ENCODE results near the gene C2orf80.
"Not testable (repeated sequence)": the region's sequence is repeated elsewhere in the genome, so short reads cannot be mapped to it uniquely, and the experiment has no call there.

Gene C2orf80

DNA sequence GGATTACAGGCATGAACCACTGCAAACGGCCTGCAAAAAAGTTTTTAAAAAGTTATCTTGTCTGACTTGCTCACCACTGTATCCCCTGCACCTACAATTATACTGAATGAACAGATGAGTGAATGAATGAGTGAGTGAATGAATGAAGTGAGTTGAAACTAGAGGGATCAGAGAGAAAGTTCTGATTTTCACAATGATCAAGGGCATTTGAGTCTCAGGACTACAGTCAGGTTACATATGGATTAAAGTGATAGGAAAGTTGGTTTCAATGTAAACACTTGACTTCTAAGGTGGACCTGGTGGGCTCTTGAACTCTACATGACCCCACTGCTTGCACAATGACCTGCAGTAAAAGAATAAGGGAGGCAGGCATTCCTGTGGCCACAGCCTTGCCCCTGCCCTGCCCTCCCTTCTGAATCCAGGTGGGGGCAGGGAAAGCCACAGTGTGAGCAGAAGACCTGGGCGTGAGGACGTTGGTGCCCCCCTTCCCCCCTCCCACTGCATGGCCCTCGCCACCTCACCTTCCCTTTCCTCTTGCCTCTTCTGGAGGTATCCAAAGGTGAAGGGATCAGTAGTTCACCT, 10.7 kb downstream of the C2orf80 start:
- in situ Hi-C loops (cut with HindIII; ENCODE audit: low sequenced_read_pairs): no loop called here

DNA sequence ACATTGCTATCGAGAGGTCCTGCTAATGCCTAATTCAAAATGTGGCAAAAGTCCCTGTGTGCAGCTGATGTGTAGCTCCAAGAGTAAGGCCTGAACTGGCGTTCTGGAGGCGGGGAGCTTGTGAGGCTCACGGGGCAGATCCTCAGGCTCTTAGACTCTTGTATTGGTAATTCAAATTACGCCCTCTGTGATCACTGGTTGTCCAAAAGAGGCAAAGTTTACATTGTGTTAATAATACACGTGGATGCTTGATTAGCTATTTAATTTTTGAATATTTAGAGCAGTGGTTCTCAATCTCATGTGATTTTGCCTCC, 14.0 kb downstream of the C2orf80 start:
- in situ Hi-C loops (cut with HindIII; ENCODE audit: low sequenced_read_pairs): no loop called here

DNA sequence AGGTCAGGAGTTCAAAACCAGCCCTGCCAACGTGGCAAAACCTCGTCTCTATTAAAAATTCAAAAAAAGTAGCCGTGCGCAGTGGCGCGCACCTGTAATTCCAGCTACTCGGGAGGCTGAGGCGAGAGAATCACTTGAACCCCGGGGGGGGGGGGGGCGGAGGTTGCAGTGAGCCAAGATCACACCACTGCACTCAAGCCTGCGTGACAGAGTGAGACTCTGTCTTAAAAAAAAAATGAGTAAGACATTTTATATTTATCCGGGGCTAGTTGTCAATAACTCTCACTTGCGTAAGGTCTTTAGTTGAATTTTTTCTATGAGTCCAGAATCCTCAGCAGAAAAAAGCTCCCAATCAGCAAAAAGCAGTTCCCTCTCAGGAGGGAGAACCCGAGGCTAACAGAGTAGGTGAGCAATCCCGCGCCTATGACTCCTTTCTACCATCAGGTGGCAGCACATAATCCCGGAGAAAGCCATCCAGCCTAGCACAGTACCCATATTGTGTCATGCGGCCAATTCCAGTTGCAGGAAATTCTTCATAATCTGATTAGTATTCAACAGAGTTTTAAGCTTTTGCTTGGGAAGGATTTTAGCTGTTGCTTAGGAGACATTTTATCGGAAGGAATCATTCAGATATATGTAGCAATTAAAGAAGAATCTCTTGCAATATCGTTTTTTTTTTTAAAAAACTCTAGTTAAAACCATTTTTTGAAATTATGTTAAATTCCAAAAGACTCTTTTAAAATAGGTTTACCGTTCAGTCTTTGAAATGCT, 14.6 kb downstream of the C2orf80 start:
- in situ Hi-C loops (cut with HindIII; ENCODE audit: low sequenced_read_pairs): no loop called here

DNA sequence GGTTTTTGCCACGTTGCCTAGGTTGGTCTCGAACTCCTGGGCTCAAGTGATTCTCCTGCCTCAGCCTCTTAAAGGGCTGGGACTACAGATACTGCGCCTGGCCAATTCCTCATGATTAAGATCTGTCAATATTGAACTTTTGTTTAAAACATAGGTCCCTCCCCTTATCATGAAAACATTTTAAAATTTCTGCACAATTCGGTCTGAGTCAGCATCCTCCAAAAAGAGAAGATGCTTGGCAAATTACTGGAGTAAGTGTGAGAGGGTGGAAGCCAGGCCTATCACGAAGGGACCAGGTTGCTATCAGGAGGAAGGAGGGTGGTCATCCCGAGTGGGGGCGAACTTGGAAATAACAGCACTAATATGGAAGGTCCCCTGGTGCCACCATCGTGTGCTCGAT, 15.7 kb downstream of the C2orf80 start:
- in situ Hi-C loops (cut with HindIII; ENCODE audit: low sequenced_read_pairs): no loop called here

DNA sequence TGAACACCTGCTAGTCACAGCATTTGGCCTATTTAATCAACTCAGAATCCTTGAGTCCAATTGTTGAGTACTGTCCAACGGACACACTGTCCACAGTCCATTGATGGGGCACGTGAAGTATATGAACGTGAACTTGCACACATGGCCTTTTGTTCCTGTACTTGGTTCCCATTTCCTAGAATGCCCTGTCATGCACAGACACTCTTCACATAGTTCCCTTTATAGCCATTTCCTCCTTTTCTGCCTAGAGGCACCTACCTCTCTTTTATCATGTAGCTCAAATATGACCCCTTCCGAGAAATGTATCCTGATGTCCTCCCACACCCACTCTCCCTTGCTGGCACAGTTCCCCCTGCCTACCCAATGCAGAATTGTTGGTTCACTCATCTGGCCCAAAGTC, 17.7 kb downstream of the C2orf80 start:
- in situ Hi-C loops (cut with HindIII; ENCODE audit: low sequenced_read_pairs): no loop called here

DNA sequence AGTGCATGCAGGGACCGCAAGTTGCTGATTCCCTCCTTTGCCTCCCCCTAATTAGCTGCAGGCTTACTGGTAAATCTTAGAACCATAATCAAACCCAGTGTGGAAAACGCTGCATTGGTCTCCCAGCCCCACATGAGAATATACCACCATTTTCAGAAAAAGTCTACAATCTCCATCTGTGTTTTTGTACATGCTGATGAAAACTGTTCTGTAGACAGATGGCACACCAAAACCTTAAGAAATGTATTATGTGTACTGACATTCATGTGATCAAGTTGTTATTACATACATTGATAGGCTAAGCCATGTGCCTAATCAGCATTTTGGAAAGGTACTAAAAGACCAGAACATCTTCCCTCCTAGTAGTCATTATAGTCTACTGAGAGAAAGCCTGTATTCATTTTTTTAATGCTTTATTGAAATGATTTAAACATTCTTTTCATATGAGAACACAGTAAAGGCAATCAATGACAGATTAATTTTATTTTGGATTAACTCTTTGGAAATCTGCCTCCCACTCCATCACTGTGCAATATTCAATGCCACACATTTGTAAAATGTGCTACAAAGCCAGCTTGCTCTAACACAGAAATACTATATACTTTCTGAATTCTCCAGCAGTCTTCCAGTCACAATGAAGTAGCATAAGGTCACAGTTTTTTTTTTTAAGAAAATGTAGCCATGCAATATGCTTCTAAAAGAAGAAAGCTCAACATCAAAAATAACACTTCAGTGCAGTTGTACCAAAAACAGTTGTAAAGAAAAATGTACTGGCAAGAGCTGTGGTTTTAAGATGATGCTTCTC, 24.7 kb downstream of the C2orf80 start:
- in situ Hi-C loops (cut with HindIII; ENCODE audit: low sequenced_read_pairs): no loop called here

DNA sequence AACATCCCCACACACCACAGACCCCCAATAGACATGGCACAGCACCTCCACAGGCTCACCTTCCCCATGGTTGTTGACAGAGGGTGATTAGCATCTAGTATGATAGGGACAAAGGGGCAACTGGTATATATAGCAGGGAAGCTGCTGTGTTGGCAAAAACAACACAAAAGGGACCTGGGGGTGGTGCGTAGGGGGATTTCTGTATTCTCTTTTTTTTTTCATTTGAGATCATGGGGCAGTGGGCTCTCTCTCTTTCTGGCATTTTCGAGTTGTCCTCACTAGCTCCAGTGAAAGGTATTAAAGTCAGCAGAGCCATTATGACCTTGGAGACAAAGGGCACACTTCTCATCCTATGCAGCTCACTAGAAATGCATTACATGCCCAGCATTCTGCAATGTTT, 26.3 kb downstream of the C2orf80 start, which contains the start of gene CRYGA:
Gene CRYGA (minus strand): TSS at position 101 of the 400 bp plus-strand sequence. CDS start 33 bp downstream, at position 68.
- in situ Hi-C loops (cut with HindIII; ENCODE audit: low sequenced_read_pairs): no loop called here

DNA sequence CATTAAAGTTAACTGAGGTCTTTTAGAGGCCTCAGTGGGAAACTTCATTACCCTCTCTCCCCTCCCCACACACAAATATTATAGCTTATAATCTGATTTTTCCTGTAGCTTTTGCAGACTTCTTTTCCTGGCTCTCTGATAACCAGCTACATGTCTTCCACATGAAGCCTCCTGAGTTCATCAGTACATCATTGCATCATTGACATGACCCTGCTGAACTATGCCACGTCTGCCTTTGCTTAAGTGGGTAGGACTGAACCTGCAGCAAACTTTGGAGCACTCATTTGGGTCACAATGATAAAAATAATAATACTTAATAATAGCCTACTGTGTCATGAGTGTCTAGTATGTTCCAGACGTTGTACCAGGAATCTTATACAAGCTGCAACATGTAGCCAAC, 33.4 kb downstream of the C2orf80 start:
- in situ Hi-C loops (cut with HindIII; ENCODE audit: low sequenced_read_pairs): no loop called here

DNA sequence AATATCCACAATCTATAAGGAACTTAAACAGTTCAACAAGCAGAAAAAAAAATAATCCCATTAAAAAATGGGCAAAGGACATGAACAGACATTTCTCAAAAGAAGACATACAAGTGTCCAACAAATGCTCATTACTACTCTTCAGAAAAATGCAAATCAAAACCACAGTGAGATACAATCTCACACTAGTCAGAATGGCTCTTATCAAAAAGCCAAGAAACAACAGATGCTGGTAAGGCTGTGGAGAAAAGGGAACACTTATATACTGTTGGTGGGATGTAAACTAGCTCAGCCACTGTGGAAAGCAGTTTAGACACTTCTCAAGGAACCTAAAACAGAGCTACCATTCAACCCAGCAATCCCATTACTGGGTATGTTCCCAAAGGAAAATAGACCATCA, 36.7 kb downstream of the C2orf80 start:
- in situ Hi-C loops (cut with HindIII; ENCODE audit: low sequenced_read_pairs): no loop called here

DNA sequence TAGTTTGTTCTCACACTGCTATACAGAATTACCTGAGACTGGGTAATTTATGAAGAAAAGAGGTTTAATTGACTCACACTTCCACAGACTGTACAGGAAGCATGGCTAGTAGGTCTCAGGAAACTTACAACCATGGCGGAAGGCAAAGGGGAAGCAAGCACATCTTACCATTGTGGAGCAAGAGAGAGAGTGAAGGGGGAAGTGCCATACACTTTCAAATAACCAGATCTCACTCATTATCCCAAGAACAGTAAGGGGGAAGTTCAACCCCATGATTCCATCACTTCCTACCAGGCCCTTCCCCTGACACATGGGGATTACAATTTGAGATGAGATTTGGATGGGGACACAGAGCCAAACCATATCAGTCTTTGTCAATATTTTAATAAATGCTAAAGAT, 38.9 kb downstream of the C2orf80 start:
- in situ Hi-C loops (cut with HindIII; ENCODE audit: low sequenced_read_pairs): no loop called here

DNA sequence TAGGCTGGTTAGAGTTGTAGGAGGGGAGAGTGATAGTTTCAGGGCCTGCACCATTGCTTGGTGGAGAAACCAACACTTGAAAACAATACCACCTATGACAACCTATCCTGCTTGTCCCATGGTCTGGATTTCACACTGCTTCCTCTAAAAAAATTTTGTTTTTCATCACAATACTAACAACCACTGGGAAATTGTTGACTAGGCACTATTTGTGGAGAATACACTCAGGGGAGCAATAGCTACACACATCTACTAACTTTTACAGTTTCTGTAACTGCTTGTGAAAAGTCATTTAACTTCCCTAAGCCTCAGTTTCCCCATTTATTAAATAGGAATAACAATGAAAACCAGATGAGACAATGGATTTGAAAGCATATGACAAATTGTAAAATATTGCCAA, 39.7 kb downstream of the C2orf80 start:
- in situ Hi-C loops (cut with HindIII; ENCODE audit: low sequenced_read_pairs): no loop called here

DNA sequence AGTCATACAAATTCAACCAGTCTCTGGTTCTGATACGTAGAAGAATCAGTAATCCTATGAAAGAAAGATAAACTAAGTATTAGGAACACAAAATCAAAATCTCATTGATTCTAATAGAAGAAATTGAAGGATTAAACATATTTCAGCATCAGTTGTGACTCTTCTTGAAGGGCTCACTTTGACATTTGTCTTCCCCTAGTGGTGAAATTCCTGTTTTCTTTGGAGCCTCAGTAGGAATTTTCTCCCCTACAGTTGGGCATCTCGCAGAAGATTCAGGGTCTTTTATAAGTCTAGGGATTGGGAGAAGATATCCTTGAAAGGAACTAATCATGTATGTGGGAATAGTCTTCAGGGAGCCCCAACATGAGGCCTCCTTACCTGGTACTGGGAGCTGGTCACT, 41.0 kb downstream of the C2orf80 start:
- in situ Hi-C loops (cut with HindIII; ENCODE audit: low sequenced_read_pairs): no loop called here

DNA sequence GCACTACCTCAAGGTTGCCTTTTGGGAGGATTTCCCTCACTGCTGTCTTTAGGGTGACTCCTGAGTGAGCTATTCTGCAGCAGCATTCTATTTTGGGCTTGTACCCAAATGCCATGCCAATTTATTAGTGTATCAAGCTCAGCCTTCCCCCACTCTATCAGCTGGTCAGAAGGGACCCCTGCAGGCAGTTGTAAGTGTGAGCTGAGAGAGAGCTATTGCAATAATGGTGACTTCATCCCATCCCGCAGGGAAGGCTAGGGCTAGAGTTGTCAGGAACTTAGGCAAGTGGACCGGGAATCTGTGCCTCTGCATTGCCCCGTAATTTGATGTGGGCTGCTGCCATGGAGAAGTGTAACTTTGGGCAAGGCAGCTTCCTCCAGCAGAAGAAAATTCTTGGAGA, 42.1 kb downstream of the C2orf80 start:
- in situ Hi-C loops (cut with HindIII; ENCODE audit: low sequenced_read_pairs): no loop called here

DNA sequence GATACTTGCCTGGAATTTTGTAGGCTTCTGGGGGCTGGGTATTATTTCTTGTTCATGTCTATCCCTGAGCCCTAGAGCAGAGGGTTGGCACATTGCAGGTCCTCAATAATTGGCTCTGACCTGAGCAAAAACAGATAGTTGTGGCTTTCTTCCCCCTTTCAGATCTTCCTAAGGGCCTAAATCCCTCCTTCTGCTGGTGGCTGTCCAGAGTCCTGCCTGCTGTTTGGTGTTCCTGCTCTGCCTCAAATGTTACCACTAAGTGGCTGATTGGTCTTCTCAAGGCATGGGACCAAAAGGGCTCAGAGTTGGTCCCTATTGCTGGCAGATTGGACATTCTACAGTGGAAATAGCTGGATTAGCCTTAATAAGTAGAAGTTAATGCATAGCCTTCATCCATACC, 42.8 kb downstream of the C2orf80 start:
- in situ Hi-C loops (cut with HindIII; ENCODE audit: low sequenced_read_pairs): no loop called here

DNA sequence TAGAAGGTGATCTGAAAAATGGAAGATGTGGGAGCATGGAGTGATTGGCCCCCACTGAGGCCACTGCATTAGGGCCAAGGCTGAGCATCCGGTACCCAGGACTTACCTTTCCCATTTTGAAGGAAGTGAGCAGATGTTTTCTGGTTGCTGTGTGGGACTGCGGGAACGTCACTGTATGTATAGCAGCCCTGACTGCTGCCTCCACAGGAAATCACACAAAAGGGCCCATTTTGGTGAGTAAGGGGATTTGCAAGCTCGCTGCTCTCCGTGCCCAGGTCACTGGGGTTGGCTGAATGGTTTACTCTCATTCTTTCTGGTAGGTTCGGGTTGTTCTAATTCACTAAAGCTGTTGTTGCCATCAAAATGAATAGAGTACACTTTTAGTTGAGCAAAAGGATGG, 43.8 kb downstream of the C2orf80 start, which contains the start of gene CRYGB:
Gene CRYGB (minus strand): TSS at position 153 of the 400 bp plus-strand sequence. CDS start 38 bp downstream, at position 115.
- in situ Hi-C loops (cut with HindIII; ENCODE audit: low sequenced_read_pairs): no loop called here

DNA sequence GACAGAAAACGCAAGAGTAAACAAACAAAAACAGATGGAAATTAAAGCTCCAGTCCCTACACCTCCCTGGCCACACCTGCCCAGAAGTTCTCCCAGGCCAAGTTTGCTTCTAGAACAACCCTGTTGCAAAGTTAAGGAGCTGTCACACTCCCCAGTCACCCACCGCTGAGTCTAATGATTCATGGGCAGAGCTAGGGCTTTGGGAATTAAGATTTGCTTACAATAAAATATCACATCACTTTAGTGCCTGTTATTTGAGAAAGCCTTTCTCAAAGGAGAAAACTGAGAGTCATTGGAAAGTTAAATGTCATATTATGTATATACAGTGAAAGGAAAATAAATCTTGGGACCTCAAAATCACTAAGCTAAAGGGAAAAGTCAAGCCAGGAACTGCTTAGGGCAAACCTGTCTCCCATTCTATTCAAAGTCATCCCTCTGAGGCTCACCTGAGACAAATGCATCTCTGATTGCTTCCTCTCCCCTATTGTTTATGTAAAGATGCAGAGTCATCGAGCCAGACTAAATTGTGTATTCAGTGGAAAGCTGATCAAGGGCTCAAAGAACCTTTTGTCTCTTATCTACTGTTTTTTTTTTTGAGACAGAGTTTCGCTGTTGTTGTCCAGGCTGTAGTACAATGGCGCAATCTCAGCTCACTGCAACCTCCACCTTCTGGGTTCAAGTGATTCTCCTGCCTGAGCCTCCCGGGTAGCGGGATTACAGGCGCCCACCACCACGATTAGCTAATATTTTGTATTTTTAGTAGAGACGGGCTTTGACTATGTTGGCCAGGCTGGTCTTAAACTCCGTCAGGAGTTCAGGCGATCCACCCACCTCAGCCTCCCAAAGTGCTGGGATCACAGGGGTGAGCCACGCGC, 46.7 kb downstream of the C2orf80 start:
- in situ Hi-C loops (cut with HindIII; ENCODE audit: low sequenced_read_pairs): no loop called here

DNA sequence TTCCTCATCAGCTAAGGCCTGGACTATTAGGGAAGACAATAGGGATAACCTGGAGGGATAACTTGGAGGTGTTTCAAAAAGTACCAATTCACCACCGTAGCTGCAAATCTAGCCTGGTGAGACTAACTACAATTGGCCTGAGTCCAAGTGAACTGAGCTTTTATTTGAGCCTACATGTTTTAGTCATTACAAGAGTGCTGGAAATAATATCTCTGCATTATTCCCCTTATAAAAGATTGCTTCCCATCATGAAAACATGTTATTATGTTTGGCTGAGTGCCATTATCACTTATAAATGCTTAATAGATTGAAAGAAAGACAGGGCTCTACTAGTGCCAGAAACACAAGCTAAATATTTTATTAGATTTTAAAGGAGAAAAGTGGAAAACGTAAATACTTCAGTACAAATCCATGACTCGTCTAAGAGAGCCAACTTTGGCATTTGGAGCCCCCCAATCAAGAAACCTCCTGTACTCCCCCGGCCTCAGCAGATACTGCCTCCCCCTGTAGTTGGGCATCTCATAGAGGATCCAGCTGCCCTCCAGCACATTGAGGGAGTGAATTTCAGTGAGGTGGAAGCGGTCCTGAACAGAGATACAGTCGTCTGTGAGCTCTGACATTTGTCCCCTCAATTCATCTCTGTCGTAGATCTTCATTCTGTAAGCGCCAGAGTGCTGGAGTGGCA, 47.4 kb downstream of the C2orf80 start:
- in situ Hi-C loops (cut with HindIII; ENCODE audit: low sequenced_read_pairs): no loop called here

DNA sequence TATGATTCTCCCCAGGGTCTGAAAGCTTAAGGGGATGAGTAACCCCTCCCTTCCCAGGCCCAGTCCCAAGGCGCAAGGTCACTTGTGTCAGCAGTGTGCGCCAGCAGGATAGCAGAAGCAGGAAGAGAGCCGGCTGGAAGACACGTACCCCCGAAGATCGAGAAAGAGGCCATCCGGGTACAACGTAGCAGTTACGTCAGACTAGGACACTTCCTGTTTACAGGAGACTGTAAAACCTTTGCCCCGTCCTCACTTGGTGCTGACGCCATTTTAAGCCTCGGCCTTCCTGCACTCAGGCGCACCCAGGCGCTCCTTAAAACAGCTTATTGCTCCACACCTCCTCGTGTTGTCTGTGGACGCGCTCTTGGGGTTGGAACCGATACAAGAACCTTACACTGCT, 50.4 kb downstream of the C2orf80 start:
- in situ Hi-C loops (cut with HindIII; ENCODE audit: low sequenced_read_pairs): no loop called here

DNA sequence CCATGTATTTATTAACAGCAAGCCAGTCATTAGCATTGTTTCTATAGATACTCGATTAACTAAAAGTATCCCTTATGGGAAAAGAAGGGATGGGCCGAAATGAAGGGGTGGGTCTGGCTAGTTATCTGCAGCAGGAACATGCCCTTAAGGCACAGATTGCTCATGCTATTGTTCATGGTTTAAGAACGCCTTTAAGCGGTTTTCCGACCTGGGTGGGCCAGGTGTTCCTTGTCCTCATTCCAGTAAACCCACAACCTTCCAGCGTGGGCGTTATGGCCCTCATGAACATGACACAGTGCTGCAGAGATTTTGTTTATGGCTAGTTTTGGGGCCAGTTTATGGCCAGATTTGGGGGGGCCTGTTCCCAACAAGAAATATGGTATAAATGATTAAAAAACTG, 51.5 kb downstream of the C2orf80 start:
- in situ Hi-C loops (cut with HindIII; ENCODE audit: low sequenced_read_pairs): not testable (repeated sequence)

DNA sequence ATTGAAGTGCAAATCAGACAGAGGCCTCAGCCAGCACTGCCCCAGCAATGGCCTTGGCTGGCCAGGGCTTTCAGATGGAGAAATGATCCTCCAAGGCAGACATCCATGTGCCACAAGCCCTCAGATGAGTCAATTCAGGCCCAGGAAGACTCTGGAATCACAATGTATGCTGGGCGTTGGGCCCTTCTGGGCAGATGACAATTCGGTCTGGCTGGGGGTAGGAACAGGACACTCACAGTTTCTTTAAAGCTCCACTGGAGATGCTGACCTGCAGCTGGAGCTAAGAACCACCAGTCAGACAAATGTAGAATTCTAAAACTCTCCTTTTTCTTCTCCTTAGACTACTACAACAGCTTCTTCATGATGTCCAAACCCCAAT, 53.1 kb downstream of the C2orf80 start:
- in situ Hi-C loops (cut with HindIII; ENCODE audit: low sequenced_read_pairs): no loop called here

All from DLD1 (cell line).